IPS-15b (cell line): Measurements from ENCODE around the gene HOXB7.

ENCODE experiments used
- H3K27me3 ChIP-seq: one replicate; pipeline ENCODE4 v1.6.1; 2013; ENCODE audit warnings: low read length; ENCODE audit not compliant: control insufficient read depth, insufficient read depth
- H3K36me3 ChIP-seq: one replicate; pipeline ENCODE4 v1.6.1; 2013; ENCODE audit warnings: low read length; ENCODE audit not compliant: control insufficient read depth, insufficient read depth
- H3K4me1 ChIP-seq: one replicate; pipeline ENCODE4 v1.6.1; 2013; ENCODE audit warnings: mild to moderate bottlenecking, low read length; ENCODE audit not compliant: control insufficient read depth, insufficient read depth
- H3K4me3 ChIP-seq: one replicate; pipeline ENCODE4 v1.5.1; 2013; ENCODE audit warnings: low read depth, low read length
- H3K9ac ChIP-seq: one replicate; pipeline ENCODE4 v1.6.1; 2013; ENCODE audit warnings: low read depth, mild to moderate bottlenecking, low read length
- H3K9me3 ChIP-seq: one replicate; pipeline ENCODE4 v1.6.1; 2013; ENCODE audit warnings: mild to moderate bottlenecking, low read length; ENCODE audit not compliant: control insufficient read depth, insufficient read depth

The HOXB7 gene

GRCh38 chr17:48559122-48559839 is 51.5 kb downstream of the HOXB7 start:
- H3K9ac ChIP-seq: no peak overlapping the region
- no peaks in the 10 kb centered on the region for H3K9me3 ChIP-seq
- peaks cover 96% of the 10 kb centered on the region for H3K27me3 ChIP-seq
- H3K4me1 ChIP-seq: no peaks in the 10 kb centered on the region
- no peaks in the 10 kb centered on the region for H3K36me3 ChIP-seq
- peak overlapping the region; percentile 16 for H3K4me3 ChIP-seq

GRCh38 chr17:48558831-48559121 is 52.0 kb downstream of the HOXB7 start:
- no peaks in the 10 kb centered on the region for H3K4me1 ChIP-seq
- H3K27me3 ChIP-seq: peaks cover 98% of the 10 kb centered on the region
- no peak overlapping the region for H3K9ac ChIP-seq
- no peaks in the 10 kb centered on the region for H3K9me3 ChIP-seq
- peak overlapping the region; percentile 16 for H3K4me3 ChIP-seq
- H3K36me3 ChIP-seq: no peaks in the 10 kb centered on the region

GRCh38 chr17:48558057-48558830 is 52.6 kb downstream of the HOXB7 start:
- H3K4me1 ChIP-seq: no peaks in the 10 kb centered on the region

More at GRCh38 chr17:48558057-48558830, 52.6 kb downstream of the HOXB7 start:
- Histone ChIP-seq H3K4me3 (no peak overlapping the region), H3K36me3 (no peaks in the 10 kb centered on the region), H3K27me3 (peaks cover 98% of the 10 kb centered on the region), H3K9me3 (no peaks in the 10 kb centered on the region), H3K9ac (no peak overlapping the region)
